Fibroblast of the aortic adventitia (primary cell): Measurements from ENCODE around the gene SMC5. TPM values are rescaled to one million over a fixed set of nuclear protein-coding genes. Genes with fewer than 3 reads are reported as not detected.
A peak's percentile ranks its signal among the peaks of the same experiment; 100 is the strongest.
"Not testable (repeated sequence)": the region's sequence is repeated elsewhere in the genome, so short reads cannot be mapped to it uniquely, and the experiment has no call there.

Experiments
- DNase-seq: peaks from one replicate; pipeline ENCODE4 v3.0.0-alpha.2; 2010; ENCODE audit warnings: low read depth
- H3K4me3 ChIP-seq: 2 replicates; pipeline ENCODE4 v1.5.1; 2011; ENCODE audit warnings: low read depth, mild to moderate bottlenecking, control low read depth, low read length, moderate library complexity
- CTCF ChIP-seq: IDR thresholded peaks from 2 replicates; pipeline ENCODE4 v1.5.1; 2011; ENCODE audit warnings: mild to moderate bottlenecking, low read length, control low read depth, inconsistent platforms; ENCODE audit not compliant: insufficient read depth
- total RNA-seq: library from RNA; depleted of rRNA; stranded (reverse); fragments of >200 nt; gene quantifications from 2 replicates; pipeline ENCODE4 v1.2.3, GENCODE V29; 2012; ENCODE audit warnings: low replicate concordance

The SMC5 gene
- total RNA-seq, 1 donor: 38.8 TPM

GRCh38 chr9:70228611-70229010 lies 30.2 kb upstream of the SMC5 start:
- no peak for TF ChIP-seq CTCF
- H3K4me3 ChIP-seq: no peak overlapping the region
- no peak for DNase-seq

- DNase-seq: no peak
- H3K4me3 ChIP-seq: no peak overlapping the region
- TF ChIP-seq CTCF: no peak
Measured at GRCh38 chr9:70229026-70229425, 29.8 kb upstream of the SMC5 start.

GRCh38 chr9:70229579-70229978 lies 29.2 kb upstream of the SMC5 start:
- no peak overlapping the region for H3K4me3 ChIP-seq
- peak; percentile 22 for TF ChIP-seq CTCF
- DNase-seq: peak; percentile 66

- no peak for TF ChIP-seq CTCF
- no peak overlapping the region for H3K4me3 ChIP-seq
- DNase-seq: no peak
Measured at GRCh38 chr9:70232476-70232875, 26.3 kb upstream of the SMC5 start.

- not testable (repeated sequence) for DNase-seq, H3K4me3 ChIP-seq
Measured at GRCh38 chr9:70234208-70234607, 24.6 kb upstream of the SMC5 start.

GRCh38 chr9:70245952-70246351 lies 12.8 kb upstream of the SMC5 start:
- not testable (repeated sequence) for DNase-seq, H3K4me3 ChIP-seq

- no peak overlapping the region for H3K4me3 ChIP-seq
- no peak for TF ChIP-seq CTCF
- no peak for DNase-seq
Measured at GRCh38 chr9:70250221-70250620, 8.6 kb upstream of the SMC5 start.

GRCh38 chr9:70255486-70255885 lies 3.3 kb upstream of the SMC5 start:
- no peak for TF ChIP-seq CTCF
- DNase-seq: peak; percentile 19
- no peak overlapping the region for H3K4me3 ChIP-seq
